ENCODE data around the gene OR6C1.
"Not testable (repeated sequence)": the region's sequence is repeated elsewhere in the genome, so short reads cannot be mapped to it uniquely, and the experiment has no call there.

The OR6C1 gene

DNA sequence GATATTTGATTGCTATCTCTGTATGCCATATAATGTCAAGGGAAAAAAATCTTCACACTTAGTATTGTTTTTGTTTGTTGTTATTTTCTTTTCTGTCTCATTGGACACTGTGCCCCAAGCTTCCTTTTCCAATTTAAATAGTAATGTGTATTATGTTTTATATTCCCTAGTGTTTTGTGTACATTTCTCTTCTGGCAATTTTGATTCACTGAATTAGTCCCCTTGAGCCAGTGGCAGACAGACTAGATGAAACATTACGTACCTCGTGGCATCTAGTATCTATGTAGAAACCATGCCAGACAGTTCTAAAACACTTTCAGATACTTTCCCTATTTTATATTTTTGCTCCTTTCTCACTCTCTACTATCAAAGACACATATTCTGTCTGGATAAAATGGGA, at the start of gene OR6C1:
Gene OR6C1, plus strand, starts transcription at position 301 of the 400 bp plus-strand sequence. CDS start 6,257 bp downstream, outside the sequence.
- DNase-seq (ENCODE audit: low read depth): no peak

DNA sequence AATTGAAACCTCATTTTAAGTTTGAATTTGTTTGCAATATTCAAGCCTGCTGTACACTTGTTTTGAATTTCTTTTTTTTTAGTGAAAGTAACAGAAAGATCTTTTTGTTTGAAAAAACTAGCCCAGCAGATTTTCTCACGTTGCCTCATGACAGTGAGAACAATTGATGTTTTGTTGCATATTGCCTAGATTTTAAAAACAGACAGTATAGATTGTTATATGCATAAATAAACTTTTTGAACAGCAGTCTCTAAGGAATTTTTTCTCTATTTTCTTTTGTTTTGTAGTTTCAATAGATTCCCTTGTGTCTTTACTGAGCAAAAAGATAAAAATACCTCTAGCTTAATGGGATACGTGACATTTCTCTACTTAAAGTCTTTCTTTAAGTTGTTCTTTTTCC, 33.2 kb upstream of the OR6C1 start:
- no peak for DNase-seq (ENCODE audit: low read depth)

DNA sequence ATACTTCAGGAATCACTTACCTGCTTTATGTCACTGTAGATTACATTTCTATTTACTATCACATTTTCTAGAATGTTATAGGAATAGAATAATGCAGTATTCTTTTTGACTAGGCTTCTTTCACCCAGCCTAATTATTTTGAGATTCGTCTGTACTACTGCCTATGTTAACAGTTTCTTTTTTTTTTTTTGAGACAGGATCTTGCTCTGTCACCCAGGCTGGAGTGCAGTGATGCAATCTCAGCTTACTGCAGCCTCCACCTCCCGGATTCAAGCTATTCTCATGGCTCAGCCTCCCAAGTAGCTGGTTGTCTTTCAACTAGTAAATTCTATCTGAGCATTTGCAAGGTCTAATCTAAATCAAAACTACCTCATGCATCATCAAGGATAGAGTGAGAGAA, 24.1 kb upstream of the OR6C1 start:
- no peak for DNase-seq (ENCODE audit: low read depth)

DNA sequence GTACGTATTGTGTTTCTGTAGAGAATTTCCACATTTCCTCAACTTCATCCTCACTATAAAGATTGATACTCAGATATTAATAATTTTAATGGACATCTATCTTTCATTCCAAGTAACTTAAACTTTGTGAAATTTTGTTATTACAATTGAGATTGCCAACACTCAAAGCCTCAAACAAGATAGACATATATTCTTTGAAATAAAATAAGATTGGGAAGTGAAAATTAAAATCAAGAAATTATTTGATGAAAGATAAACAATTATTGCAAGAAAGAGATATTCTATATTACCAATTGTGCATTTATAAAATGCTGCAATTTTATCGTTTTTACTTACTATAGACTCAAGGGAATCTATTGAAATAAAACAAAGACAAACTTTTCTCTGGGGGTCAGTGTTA, 17.7 kb upstream of the OR6C1 start, which contains the start of gene OR6C6:
Gene OR6C6, minus strand, starts transcription at position 101 of the 400 bp plus-strand sequence. CDS start 1,337 bp downstream, outside the sequence.
- DNase-seq (ENCODE audit: low read depth): no peak

DNA sequence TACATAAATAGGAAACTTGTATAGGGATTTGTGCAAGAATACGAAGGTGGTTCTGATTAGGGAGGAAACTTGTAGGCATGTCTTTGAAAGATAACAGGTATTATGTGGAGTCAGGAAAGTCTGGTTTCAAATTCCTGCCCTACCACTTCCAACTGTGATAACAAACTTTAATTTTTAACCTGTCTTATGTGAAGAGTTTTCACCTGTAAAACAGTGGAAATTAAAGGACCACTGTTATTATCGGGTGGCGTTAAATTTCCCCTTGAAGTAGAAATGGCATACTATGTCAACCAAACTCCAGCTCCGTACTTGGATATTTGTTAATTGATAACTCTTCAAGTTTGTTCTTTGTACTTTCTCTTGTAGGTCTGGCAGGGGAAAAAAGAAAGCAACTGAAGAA, 6.1 kb downstream of the OR6C1 start:
- no peak for DNase-seq (ENCODE audit: low read depth)

DNA sequence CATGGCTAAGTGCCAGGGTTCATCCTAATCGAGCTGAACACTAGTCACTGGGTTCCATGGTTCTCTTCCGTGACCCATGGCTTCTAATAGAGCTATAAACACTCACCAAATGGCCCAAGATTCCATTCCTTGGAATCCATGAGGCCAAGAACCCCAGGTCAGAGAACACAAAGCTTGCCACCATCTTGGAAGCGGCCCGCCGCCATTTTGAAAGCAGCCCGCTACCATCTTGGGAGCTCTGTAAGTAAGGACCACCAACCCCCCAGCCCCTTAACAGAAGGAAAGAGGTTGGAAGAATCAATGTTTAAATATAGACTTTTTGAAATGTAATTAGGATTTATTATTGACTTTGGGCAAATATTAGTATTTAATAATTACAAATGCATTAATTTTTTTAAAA, 11.7 kb downstream of the OR6C1 start:
- DNase-seq (ENCODE audit: low read depth): not testable (repeated sequence)

DNA sequence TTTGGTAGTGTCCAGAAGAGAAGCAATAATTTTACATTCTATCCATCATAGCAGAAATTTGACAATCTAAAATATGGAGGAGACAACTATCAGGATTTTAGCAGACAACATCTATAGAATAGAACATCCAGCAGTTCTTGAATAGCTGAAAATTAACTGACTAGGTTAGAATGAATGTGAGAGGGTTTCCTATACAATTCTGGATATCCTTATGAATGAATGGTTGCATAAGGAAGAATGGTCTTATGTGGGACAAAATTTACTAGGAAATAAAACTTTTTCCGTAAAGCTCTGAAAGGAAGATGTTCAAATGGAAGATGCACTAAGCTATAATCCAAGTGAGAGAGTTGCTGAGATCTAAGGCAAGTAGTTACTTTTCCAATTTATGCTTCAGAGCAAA, 16.3 kb downstream of the OR6C1 start, which contains the start of gene OR6C3:
Gene OR6C3, plus strand, starts transcription at position 301 of the 400 bp plus-strand sequence. CDS start 955 bp downstream, outside the sequence.
- no peak for DNase-seq (ENCODE audit: low read depth)

DNA sequence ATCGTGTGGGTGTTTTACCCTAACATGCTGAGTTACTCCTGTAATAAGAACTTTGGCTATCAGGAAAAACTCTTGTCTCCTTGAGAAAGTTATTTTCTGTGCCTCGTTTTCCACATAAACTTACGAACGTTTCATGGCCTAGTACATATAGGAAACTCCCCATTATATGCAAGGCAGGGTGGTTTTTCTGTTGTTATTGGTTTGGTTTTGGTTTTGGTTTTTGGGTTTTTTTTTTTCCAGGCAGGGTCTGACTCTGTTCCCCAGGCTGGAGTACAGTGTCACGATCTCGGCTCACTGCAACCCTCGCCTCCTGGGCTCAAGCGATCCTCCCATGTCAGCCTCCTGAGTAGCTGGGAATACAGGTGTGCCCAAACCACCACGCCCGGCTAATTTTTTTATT, 21.9 kb downstream of the OR6C1 start:
- no peak for DNase-seq (ENCODE audit: low read depth)

DNA sequence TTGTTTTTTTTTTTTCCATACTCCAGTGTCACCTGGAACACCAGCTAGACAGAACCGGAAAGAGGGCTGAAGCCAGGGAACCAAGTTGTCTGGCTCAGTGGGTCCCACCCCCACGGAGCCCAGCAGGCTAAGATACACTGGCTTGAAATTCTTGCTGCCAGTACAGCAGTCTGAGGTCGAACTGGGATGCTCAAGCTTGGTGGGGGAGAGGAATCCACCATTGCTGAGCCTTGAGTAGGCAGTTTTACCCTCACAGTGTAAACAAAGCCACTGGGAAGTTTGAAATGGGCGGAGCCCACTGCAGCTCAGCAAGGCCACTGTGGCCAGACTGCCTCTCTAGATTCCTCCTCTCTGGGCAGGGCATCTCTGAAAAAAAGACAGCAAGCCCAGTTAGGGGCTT, 41.2 kb downstream of the OR6C1 start:
- not testable (repeated sequence) for DNase-seq (ENCODE audit: low read depth)

DNA sequence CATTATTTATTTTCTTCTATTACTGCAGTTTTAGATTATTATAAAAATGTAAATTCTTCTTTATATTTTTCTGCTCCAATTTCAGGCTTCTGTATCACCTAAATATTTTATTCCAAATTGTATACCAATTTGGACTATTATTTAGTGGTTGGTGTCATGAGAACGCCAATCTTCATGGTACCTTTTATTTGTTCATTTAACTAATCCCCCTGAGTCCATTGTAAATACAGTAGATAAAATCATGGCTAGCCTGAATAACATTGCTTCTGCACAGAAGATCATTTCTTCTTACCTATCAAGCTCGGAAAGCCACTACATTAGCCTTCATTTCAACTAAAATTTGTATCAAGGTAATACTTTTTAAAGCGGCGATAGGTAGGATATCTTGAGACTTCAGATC, 48.5 kb downstream of the OR6C1 start, which contains the start of gene OR6C75:
Gene OR6C75, plus strand, starts transcription at position 301 of the 400 bp plus-strand sequence. CDS start 2,136 bp downstream, outside the sequence.
- DNase-seq (ENCODE audit: low read depth): no peak

DNA sequence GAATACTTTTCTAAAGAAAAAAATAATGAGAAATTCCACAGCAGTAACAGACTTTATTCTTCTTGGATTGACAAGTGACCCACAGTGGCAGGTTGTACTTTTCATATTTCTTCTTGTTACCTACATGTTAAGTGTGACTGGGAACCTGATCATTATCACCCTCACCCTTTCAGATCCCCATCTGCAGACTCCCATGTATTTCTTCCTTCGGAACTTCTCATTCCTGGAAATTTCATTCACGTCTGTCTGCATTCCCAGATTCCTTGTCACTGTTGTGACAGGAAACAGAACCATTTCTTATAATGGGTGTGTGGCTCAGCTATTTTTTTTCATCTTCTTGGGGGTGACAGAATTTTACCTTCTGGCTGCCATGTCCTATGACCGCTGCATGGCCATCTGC, 50.9 kb downstream of the OR6C1 start:
- no peak for DNase-seq (ENCODE audit: low read depth)

Data from activated T-cell treated with anti-CD3 and anti-CD28 coated beads for 48 hours (primary cell).